Esophagus squamous epithelium (tissue), 4 donors: ENCODE data around the gene COG7.

Source experiments
- CTCF ChIP-seq, 6 experiments: fragments of 450-650 bp in 4 of 6; fragments of 200-600 bp in 2 of 6; sonication (generic) in 2 of 6; IDR thresholded peaks; one replicate each; pipeline ENCODE4 v1.5.1; 2016 to 2019; ENCODE audit warnings: antibody characterized with exemption in 6 of 6, mild to moderate bottlenecking in 4 of 6, moderate library complexity in 4 of 6
- POLR2A ChIP-seq, 4 donors: fragments of 450-650 bp; IDR thresholded peaks; one replicate each; pipeline ENCODE4 v1.6.1; 2017; ENCODE audit warnings: antibody characterized with exemption in 4 of 4, mild to moderate bottlenecking in 4 of 4, moderate library complexity in 3 of 4

- no peak for TF ChIP-seq CTCF (IDR thresholded peaks at IDR 0.05)
- no peak for TF ChIP-seq POLR2A (IDR thresholded peaks at IDR 0.05)
Measured at GRCh38 chr16:23367988-23368387, 85.0 kb downstream of the COG7 start.
